GM18499 (cell line): ENCODE data around the gene PGAM1.
"Not testable (repeated sequence)": the region's sequence is repeated elsewhere in the genome, so short reads cannot be mapped to it uniquely, and the experiment has no call there.

Source experiments
- ATAC-seq: cut with Tn5 transposase; IDR thresholded peaks from one replicate; pipeline ENCODE4 v1.9.1; 2021; ENCODE audit warnings: moderate number of reproducible peaks; ENCODE audit not compliant: insufficient read depth, unreplicated experiment

The PGAM1 gene

GRCh38 chr10:97407211-97407951 lies 18.6 kb upstream of the PGAM1 start:
- ATAC-seq: peak; percentile 76

- ATAC-seq: no peak
These were observed 18.1 kb upstream of the PGAM1 start for GRCh38 chr10:97407952-97408248.

GRCh38 chr10:97408496-97408992 lies 17.4 kb upstream of the PGAM1 start:
- ATAC-seq: no peak

- no peak for ATAC-seq
These were observed 14.6 kb upstream of the PGAM1 start for GRCh38 chr10:97411406-97411805.

GRCh38 chr10:97412891-97413304 lies 13.1 kb upstream of the PGAM1 start:
- ATAC-seq: no peak

- ATAC-seq: no peak
These were observed 9.4 kb upstream of the PGAM1 start for GRCh38 chr10:97416565-97416964.

DNA sequence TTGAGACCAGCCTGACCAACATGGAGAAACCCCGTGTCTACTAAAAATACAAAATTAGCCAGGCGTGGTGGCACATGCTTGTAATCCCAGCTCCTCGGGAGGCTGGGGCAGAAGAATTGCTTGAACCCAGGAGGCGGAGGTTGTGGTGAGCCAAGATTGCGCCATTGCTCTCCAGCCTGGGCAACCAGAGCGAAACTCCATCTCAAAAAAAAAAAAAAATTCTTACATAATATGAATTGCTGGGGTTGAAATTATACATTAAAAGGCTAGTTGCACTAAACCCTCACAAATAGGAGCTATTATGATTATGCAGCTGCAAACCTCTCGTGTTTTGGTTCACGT lies 2.3 kb upstream of the PGAM1 start:
- not testable (repeated sequence) for ATAC-seq

GRCh38 chr10:97426776-97427570 lies 982 bp downstream of the PGAM1 start:
- ATAC-seq: no peak

DNA sequence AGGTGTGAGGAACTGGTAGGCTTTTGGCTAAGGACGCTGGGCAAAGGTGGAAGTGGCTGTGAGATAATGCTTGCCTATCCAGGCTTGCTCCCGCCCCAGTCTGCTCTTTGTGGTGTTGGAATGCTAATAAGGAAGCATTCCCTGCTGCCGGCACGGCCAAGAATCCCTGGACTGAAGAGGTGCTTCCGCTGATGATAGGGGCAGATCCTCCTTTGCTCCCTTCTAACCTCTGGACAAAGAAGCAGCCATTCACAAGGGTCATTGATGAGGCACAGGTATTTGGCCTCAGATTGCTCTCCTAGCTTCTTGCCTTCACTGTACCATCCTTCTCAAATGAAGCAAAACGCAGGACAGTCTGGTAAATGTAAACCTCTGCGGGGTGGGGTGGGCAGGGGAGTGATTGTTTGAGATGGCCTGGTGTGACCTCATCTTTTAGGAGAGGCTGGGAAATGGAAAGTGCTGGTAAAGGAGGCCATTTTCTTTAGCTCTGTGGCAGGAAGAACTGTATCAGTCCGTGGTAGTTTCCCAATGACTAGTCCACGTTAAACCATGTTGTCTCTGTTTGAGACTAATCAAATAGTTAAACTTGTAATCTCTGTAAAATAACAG lies 1.7 kb downstream of the PGAM1 start:
- ATAC-seq: no peak

DNA sequence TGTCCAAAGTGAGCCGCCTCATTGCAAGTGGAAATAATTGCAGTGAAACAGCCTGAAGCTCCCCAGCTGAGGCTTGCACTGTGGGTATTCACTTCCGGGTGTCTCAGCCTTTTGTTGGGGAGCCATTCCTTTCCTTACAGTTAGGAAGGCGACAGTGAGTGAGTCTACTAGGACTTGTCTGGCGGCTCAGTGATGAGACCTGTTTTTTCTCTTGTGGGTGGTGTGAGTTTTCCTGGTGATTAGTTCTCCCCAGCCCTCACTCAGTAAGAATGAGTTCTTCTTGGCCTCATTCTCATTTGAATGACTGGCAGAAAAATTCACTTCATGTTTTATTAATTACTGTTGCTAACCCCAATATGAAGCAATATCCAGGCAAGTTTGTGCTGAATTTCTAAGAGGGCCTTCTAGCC lies 2.6 kb downstream of the PGAM1 start:
- no peak for ATAC-seq

DNA sequence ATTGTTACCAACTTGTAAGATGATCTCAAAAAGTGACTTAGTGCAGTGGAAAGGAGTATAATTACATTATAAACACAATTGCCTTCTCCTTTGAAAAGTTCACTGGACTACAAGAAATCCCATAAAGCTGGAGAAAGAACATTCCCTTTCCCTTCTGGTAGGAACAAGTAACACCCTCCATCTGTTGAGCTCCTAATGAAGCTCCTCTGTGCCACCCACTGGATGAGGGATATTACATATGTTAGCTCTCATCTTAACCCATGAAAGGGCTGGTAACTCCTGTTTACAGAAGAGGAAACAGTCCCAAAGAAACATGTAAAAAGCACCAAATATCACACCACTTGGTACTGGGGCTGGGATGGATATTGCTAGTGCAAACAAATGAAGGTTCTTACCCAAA lies 8.1 kb downstream of the PGAM1 start:
- no peak for ATAC-seq

DNA sequence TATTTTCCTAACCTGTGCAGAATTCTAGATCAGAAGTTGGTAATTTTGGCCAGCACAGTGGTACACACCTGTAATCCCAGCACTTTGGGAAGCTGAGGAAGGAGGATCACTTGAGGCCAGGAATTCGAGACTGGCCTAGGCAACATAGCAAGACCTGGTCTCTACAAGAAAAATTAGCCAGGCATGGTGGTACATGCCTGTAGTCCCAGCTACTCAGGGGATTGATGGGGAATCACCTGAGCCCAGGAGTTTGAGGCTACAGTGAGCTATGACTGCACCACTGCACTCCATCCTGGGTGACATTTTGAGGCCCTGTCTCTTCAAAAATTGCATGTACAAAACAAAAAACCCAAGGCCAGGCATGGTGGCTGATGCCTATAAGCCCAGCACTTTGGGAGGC lies 8.6 kb downstream of the PGAM1 start:
- ATAC-seq: no peak

DNA sequence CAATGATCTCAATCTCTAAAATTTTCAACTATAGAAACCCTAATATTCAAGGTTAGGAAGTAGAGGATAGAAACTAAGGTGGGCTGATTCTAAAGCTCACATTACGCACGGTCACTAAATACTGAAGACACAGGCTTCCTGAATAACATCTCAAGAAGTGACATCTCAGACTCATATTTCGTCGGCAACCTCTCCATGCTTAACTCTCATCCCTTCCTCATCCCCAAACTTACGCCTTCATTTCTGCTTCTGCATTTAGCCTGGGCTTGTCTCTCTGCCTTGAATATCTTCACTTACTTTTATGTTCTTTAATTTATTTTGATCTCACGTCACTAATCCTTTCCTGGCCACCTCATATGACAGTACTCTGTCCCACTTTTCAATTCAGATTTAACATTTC lies 9.2 kb downstream of the PGAM1 start:
- ATAC-seq: no peak

- no peak for ATAC-seq
These were observed 16.3 kb downstream of the PGAM1 start for GRCh38 chr10:97442277-97442676.

DNA sequence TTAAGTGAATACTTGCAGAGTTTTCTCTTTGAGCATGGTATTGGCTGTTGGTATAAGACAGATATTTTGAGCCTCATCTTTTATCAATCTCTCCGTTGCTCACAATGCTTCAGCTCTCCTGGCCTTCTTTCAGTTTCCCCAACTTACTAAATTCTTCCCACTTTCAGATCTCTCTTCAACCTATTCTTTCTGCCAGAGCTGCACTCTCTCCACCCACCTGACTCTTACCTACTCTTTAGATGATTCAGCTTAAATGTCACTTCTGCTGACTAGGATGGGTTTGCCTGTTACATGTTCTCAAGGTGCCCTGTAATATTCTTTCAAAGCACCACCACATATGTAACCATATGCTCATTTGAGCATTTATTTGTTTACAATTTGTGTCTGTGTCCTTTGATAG lies 18.2 kb downstream of the PGAM1 start:
- ATAC-seq: no peak

DNA sequence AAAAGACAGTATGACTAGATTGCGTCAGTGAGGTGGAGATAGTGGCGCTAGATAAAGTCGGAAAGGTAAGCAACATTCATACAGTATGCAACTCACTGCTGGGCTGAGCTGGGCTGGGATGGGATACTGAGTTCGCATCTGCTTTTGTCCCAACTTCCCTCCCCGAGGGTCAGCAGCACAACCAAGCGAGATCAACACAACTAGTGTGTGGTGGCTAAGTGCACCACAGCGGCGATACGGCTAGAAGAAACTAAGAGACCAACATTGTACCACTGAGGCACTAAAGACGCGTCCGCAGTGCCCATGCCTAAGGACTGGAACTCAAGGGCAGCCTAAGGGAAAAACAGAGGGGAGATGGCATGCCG lies 19.3 kb downstream of the PGAM1 start:
- ATAC-seq: no peak

- peak; percentile 86 for ATAC-seq
These were observed 20.0 kb downstream of the PGAM1 start, which contains the start of the genes EXOSC1 and ZDHHC16 for GRCh38 chr10:97445722-97446639. Gene EXOSC1 (minus strand): TSS chr10:97446006. CDS start chr10:97445985, 21 bp downstream. Gene ZDHHC16 (plus strand): TSS chr10:97446175. CDS start chr10:97451676, 5,501 bp downstream.

DNA sequence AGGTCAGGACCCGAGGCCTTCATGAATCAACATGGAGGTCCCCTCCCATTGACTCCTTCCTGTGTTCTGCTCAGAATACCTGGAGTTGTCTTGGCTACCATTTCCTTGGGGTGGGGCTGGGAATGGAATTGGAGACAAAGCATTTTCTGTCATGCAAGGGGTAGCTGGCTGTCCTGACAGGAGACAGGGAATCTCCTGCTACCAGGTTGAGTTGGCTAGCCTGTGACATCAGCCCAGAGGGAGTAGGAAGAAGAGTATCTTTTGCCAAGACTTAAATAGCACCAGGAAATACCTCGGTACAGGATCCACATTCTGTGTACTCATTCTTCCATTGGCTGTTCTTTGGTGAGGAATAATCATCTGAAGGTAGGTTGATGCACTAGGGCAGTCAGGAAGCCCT lies 24.8 kb downstream of the PGAM1 start:
- ATAC-seq: no peak

DNA sequence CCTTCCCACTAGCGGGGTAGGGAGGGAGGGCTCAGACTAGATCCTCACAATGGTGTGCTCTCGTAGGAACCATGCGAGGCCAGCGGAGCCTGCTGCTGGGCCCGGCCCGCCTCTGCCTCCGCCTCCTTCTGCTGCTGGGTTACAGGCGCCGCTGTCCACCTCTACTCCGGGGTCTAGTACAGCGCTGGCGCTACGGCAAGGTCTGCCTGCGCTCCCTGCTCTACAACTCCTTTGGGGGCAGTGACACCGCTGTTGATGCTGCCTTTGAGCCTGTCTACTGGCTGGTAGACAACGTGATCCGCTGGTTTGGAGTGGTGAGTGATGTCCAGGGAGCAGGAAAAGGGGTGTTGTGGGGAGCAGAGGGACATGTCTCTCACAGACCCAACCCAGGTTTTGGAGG lies 25.6 kb downstream of the PGAM1 start:
- no peak for ATAC-seq

GRCh38 chr10:97452352-97452751 lies 26.4 kb downstream of the PGAM1 start:
- ATAC-seq: no peak
